SK-N-SH (cell line): Measurements from ENCODE around the gene CIAO1. TPM values are rescaled to one million over a fixed set of nuclear protein-coding genes. Genes with fewer than 3 reads are reported as not detected.
"Not testable (repeated sequence)": the region's sequence is repeated elsewhere in the genome, so short reads cannot be mapped to it uniquely, and the experiment has no call there.

Experiments
- CTCF ChIA-PET: fragments of 300-600, 350-600 bp; formaldehyde crosslinking; extraction: SDS; loops from one replicate; lab custom pipeline; 2021; lab: Yijun Ruan, JAX
- POLR2A ChIA-PET: fragments of 350-600 bp; sonication (Branson Sonifier 250); formaldehyde crosslinking; extraction: SDS; loops from one replicate; lab custom pipeline; 2020; ENCODE audit warnings: antibody characterized with exemption, inconsistent platforms; lab: Yijun Ruan, JAX
- DNase-seq: peaks from one replicate; pipeline ENCODE4 v3.0.0; 2012
- H2AFZ ChIP-seq: fragments of 200-600 bp; sonication (generic); 2 replicates; pipeline ENCODE4 v1.8.1; 2016; ENCODE audit warnings: antibody characterized with exemption, mild to moderate bottlenecking, low read depth
- H3F3A ChIP-seq: fragments of 200-600 bp; sonication (generic); replicated peaks from 2 replicates; pipeline ENCODE3; 2016; ENCODE audit warnings: antibody characterized with exemption, mild to moderate bottlenecking; ENCODE audit not compliant: insufficient read depth
- H3K27ac ChIP-seq, 2 experiments: fragments of 200-500 bp in 1 of 2; fragments of 200-600 bp in 1 of 2; sonication (Bioruptor generic) in 1 of 2; sonication (generic), shearing (Covaris generic) in 1 of 2; 2 replicates each; pipeline versions ENCODE4 v1.5.1 to v1.6.1; 2014 to 2016; ENCODE audit warnings: low read depth in 2 of 2, inconsistent platforms in 1 of 2, low read length in 1 of 2, mild to moderate bottlenecking in 1 of 2, mixed read lengths in 1 of 2
- H3K27me3 ChIP-seq: fragments of 200-600 bp; sonication (generic), shearing (Covaris generic); 2 replicates; pipeline ENCODE4 v1.6.1; 2016; ENCODE audit warnings: mixed run types; ENCODE audit not compliant: insufficient read depth
- H3K36me3 ChIP-seq, 2 experiments: fragments of 200-500 bp in 1 of 2; fragments of 200-600 bp in 1 of 2; sonication (Bioruptor generic) in 1 of 2; sonication (generic) in 1 of 2; replicated peaks in 1 of 2; 2 replicates each; pipeline versions ENCODE3 to v1.5.1; 2014 to 2016; ENCODE audit warnings: low read length in 1 of 2, mild to moderate bottlenecking in 1 of 2; ENCODE audit not compliant: insufficient read depth in 2 of 2, control insufficient read depth in 1 of 2
- H3K4me1 ChIP-seq, 2 experiments: fragments of 200-500 bp in 1 of 2; fragments of 200-600 bp in 1 of 2; sonication (Bioruptor generic) in 1 of 2; sonication (generic), shearing (Covaris generic) in 1 of 2; 2 replicates each; pipeline versions ENCODE4 v1.5.1 to v1.6.1; 2014 to 2016; ENCODE audit warnings: low read depth in 1 of 2, low read length in 1 of 2, mixed run types in 1 of 2; ENCODE audit not compliant: insufficient read depth in 2 of 2, control insufficient read depth in 1 of 2
- H3K4me2 ChIP-seq: fragments of 200-600 bp; sonication (generic), shearing (Covaris generic); 2 replicates; pipeline ENCODE4 v1.6.1; 2017; ENCODE audit warnings: mixed run types
- H3K4me3 ChIP-seq, 2 experiments: fragments of 200-500 bp in 1 of 2; fragments of 200-600 bp in 1 of 2; sonication (Bioruptor generic) in 1 of 2; sonication (generic), shearing (Covaris generic) in 1 of 2; 2 replicates each; pipeline versions ENCODE4 v1.5.1 to v1.8.1; 2014 to 2016; ENCODE audit warnings: low read depth in 2 of 2, inconsistent platforms in 1 of 2, low read length in 1 of 2, mild to moderate bottlenecking in 1 of 2, mixed read lengths in 1 of 2, moderate library complexity in 1 of 2
- H3K79me2 ChIP-seq: fragments of 200-600 bp; sonication (generic); 2 replicates; pipeline ENCODE4 v1.8.1; 2017; ENCODE audit warnings: mild to moderate bottlenecking; ENCODE audit not compliant: insufficient read depth
- H3K9ac ChIP-seq: fragments of 200-600 bp; sonication (generic); 2 replicates; pipeline ENCODE4 v1.6.1; 2017; ENCODE audit warnings: mixed run types
- H3K9me2 ChIP-seq: fragments of 200-600 bp; sonication (generic); 2 replicates; pipeline ENCODE4 v1.6.1; 2017; ENCODE audit warnings: mixed run types
- H3K9me3 ChIP-seq: fragments of 200-600 bp; sonication (generic); 2 replicates; pipeline ENCODE4 v1.6.1; 2017; ENCODE audit warnings: mixed run types, mild to moderate bottlenecking, moderate library complexity
- H4K20me1 ChIP-seq: fragments of 200-600 bp; sonication (generic); 2 replicates; pipeline ENCODE4 v1.6.1; 2017; ENCODE audit warnings: mild to moderate bottlenecking, mixed run types; ENCODE audit not compliant: insufficient read depth
- CHD2 ChIP-seq: fragments of 150-350 bp; IDR thresholded peaks from 2 replicates; pipeline ENCODE4 v1.6.1; 2018; ENCODE audit warnings: low read length; ENCODE audit not compliant: partially characterized antibody
- ELF1 ChIP-seq: IDR thresholded peaks from 2 replicates; pipeline ENCODE4 v1.4.0; 2012
- EP300 ChIP-seq, 2 experiments: IDR thresholded peaks; 2 replicates each; pipeline versions ENCODE4 v1.4.0 to v1.6.1; 2012; ENCODE audit warnings: borderline replicate concordance in 1 of 2, low read depth in 1 of 2, low read length in 1 of 2
- EZH2phosphoT487 ChIP-seq: fragments of 200-600 bp; sonication (generic); IDR thresholded peaks from 2 replicates; pipeline ENCODE4 v1.6.1; 2017; ENCODE audit warnings: low read depth, mixed run types, mild to moderate bottlenecking, antibody characterized with exemption, moderate library complexity, borderline replicate concordance
- FOXM1 ChIP-seq: IDR thresholded peaks from 2 replicates; pipeline ENCODE4 v1.4.0; 2012; ENCODE audit warnings: low read depth, mild to moderate bottlenecking
- JUND ChIP-seq: IDR thresholded peaks from 2 replicates; pipeline ENCODE4 v1.4.0; 2012
- RAD21 ChIP-seq: IDR thresholded peaks from 2 replicates; pipeline ENCODE4 v1.6.1; 2012; ENCODE audit warnings: mild to moderate bottlenecking, low read length
- SIN3A ChIP-seq: IDR thresholded peaks from 2 replicates; pipeline ENCODE4 v1.6.1; 2012; ENCODE audit warnings: low read depth, mild to moderate bottlenecking, low read length, moderate library complexity, borderline replicate concordance
- TCF12 ChIP-seq: IDR thresholded peaks from 2 replicates; pipeline ENCODE4 v1.4.0; 2012
- USF1 ChIP-seq: IDR thresholded peaks from 2 replicates; pipeline ENCODE4 v1.4.0; 2012; ENCODE audit warnings: low read depth, borderline replicate concordance
- WGBS: methylation state at CpG from one replicate; pipeline ENCODE4 v1.1.6; 2017; ENCODE audit warnings: low lambda C conversion rate; 5-methylcytosine and 5-hydroxymethylcytosine counted together
- polyA plus RNA-seq, 3 experiments: library from polyadenylated mRNA; depleted of rRNA; stranded (reverse); fragments of >200 nt; gene quantifications; 2 replicates each; pipeline ENCODE4 v1.2.3, GENCODE V29; 2012

CIAO1 gene
- polyA plus RNA-seq, 1 of the 3 experiments (the other 2 are of a cell fraction): 120 TPM

GRCh38 chr2:96256611-96257113 lies 9.4 kb upstream of the CIAO1 start:
- DNase-seq: no peak
- no peaks in the 10 kb centered on the region for H3K27me3 ChIP-seq
- H3K27ac ChIP-seq: no peak overlapping the region
- H3K79me2 ChIP-seq: peaks cover 71% of the 10 kb centered on the region
- H4K20me1 ChIP-seq: peaks cover 36% of the 10 kb centered on the region
- CTCF ChIA-PET: interaction anchor here (1.6 to 2.2 kb wide), 2 partner anchors 8 to 10 kb away, joined by 5 to 6 read pairs; partner anchors contain the start of gene CIAO1
- H3K36me3 ChIP-seq: peaks cover 24 to 44% of the 10 kb centered on the region in 2 experiments
- no peaks in the 10 kb centered on the region for H3K9me2 ChIP-seq
- no peaks in the 10 kb centered on the region for H3K9me3 ChIP-seq
- WGBS: 93% methylated on average over 6 of the region's 6 CpGs
- peaks cover 27 to 43% of the 10 kb centered on the region in 2 experiments; a peak in 3 of 4 replicates for H3K4me1 ChIP-seq
- H3K4me3 ChIP-seq: no peak overlapping the region
- no peak for TF ChIP-seq ELF1
- TF ChIP-seq EP300 (IDR thresholded peaks at IDR 0.05; ENCODE audit: borderline replicate concordance in 1 of 2, low read depth in 1 of 2, low read length in 1 of 2): no peak
- no peak for TF ChIP-seq CHD2
- TF ChIP-seq EZH2phosphoT487: no peak
- no peak for TF ChIP-seq RAD21
- no peak for TF ChIP-seq JUND
- no peak for TF ChIP-seq USF1
- TF ChIP-seq SIN3A: no peak
- no peak for TF ChIP-seq TCF12
- no peak for TF ChIP-seq FOXM1
- H3K4me2 ChIP-seq: no peak overlapping the region
- H2AFZ ChIP-seq: no peak overlapping the region
- H3K9ac ChIP-seq: no peak overlapping the region
- POLR2A ChIA-PET: no interaction called here
- H3F3A ChIP-seq: peaks cover 29% of the 10 kb centered on the region

- H3K79me2 ChIP-seq: peaks cover 82% of the 10 kb centered on the region
These were observed 8.3 kb upstream of the CIAO1 start for GRCh38 chr2:96257744-96258143.

More at GRCh38 chr2:96257744-96258143, 8.3 kb upstream of the CIAO1 start:
- H3K9me2 ChIP-seq, DNase-seq, H3K4me3 ChIP-seq, H3K27me3 ChIP-seq, H3K9me3 ChIP-seq, POLR2A ChIA-PET, CTCF ChIA-PET, H3K9ac ChIP-seq, H2AFZ ChIP-seq, H3K4me2 ChIP-seq: not testable (repeated sequence)
- Histone ChIP-seq H3K27ac (peak overlapping the region in 1 of 2 experiments; percentile 70; a peak in 2 of 4 replicates), H4K20me1 (peaks cover 39% of the 10 kb centered on the region), H3K4me1 (peaks cover 24 to 35% of the 10 kb centered on the region in 2 experiments; a peak in 3 of 4 replicates), H3K36me3 (peaks cover 22 to 39% of the 10 kb centered on the region in 2 experiments), H3F3A (peaks cover 19% of the 10 kb centered on the region)
- 97% methylated on average over 3 of the region's 3 CpGs for WGBS
